Measurements from ENCODE around the gene RBM12.

DNA sequence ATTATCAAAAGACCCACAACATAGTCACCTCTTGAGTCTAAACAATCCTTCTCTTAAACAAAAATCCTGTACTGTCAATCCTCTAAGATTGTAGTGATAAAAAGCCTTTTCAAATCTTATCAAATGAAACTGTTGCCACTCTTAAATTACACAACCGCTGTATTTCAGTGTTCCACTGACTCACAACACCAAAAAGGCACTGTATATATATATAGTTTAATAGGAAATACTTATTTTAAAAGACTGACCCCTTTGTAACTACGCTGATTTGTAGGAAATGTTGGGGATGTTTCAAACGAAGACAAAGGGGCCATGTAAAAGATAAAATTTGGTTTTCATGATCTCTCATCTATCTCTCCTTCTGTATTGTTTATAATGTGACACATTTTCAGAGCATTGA lies 14.1 kb downstream of the RBM12 start:
- TF ChIP-seq, protein P1, sequence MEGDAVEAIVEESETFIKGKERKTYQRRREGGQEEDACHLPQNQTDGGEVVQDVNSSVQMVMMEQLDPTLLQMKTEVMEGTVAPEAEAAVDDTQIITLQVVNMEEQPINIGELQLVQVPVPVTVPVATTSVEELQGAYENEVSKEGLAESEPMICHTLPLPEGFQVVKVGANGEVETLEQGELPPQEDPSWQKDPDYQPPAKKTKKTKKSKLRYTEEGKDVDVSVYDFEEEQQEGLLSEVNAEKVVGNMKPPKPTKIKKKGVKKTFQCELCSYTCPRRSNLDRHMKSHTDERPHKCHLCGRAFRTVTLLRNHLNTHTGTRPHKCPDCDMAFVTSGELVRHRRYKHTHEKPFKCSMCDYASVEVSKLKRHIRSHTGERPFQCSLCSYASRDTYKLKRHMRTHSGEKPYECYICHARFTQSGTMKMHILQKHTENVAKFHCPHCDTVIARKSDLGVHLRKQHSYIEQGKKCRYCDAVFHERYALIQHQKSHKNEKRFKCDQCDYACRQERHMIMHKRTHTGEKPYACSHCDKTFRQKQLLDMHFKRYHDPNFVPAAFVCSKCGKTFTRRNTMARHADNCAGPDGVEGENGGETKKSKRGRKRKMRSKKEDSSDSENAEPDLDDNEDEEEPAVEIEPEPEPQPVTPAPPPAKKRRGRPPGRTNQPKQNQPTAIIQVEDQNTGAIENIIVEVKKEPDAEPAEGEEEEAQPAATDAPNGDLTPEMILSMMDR (IDR thresholded peaks at IDR 0.05; ENCODE audit: insufficient read depth, low read depth, low read length): no peak
- TF ChIP-seq EZH2 (IDR thresholded peaks at IDR 0.05; ENCODE audit: insufficient read depth, low read length): no peak

Measured in astrocyte (in vitro differentiated cells and primary cell).